Stimulated activated CD8-positive, alpha-beta memory T cell treated with anti-CD3 and anti-CD28 coated beads, Interleukin-12 subunit alpha, Interleukin-12 subunit beta, amount 100 ng/mL, for 24 hours (primary cell): ENCODE data around the gene HAP1.
"Not testable (repeated sequence)": the region's sequence is repeated elsewhere in the genome, so short reads cannot be mapped to it uniquely, and the experiment has no call there.

ENCODE experiments used
- DNase-seq: peaks from one replicate; pipeline ENCODE4 v3.0.0-alpha.2; 2020; ENCODE audit errors: extremely low read depth

The HAP1 gene

GRCh38 chr17:41724476-41725050 is 9.9 kb downstream of the HAP1 start:
- no peak for DNase-seq

- DNase-seq, result no peak
These were observed 10.5 kb downstream of the HAP1 start for GRCh38 chr17:41723801-41724475.

- no peak for DNase-seq
These were observed 12.2 kb downstream of the HAP1 start for GRCh38 chr17:41722231-41722630.

GRCh38 chr17:41718287-41718645 is 16.2 kb downstream of the HAP1 start:
- DNase-seq, result no peak

GRCh38 chr17:41717408-41718286 is 16.8 kb downstream of the HAP1 start:
- DNase-seq, result no peak

GRCh38 chr17:41711669-41712400 is 22.6 kb downstream of the HAP1 start, which contains the start of gene GAST:
GAST (plus strand) TSS chr17:41712331; CDS start chr17:41715437, 3,106 bp downstream.
- DNase-seq, result no peak

GRCh38 chr17:41710472-41711090 is 23.9 kb downstream of the HAP1 start:
- DNase-seq, result no peak

GRCh38 chr17:41707803-41708669 is 26.4 kb downstream of the HAP1 start:
- no peak for DNase-seq

- no peak for DNase-seq
These were observed 29.0 kb downstream of the HAP1 start for GRCh38 chr17:41705271-41705991.

GRCh38 chr17:41702712-41703111 is 31.7 kb downstream of the HAP1 start:
- no peak for DNase-seq

GRCh38 chr17:41700843-41701242 is 33.6 kb downstream of the HAP1 start:
- DNase-seq, result not testable (repeated sequence)

- DNase-seq, result no peak
These were observed 37.1 kb downstream of the HAP1 start for GRCh38 chr17:41697122-41697962.

GRCh38 chr17:41695954-41696757 is 38.3 kb downstream of the HAP1 start:
- no peak for DNase-seq

- DNase-seq, result no peak
These were observed 39.2 kb downstream of the HAP1 start for GRCh38 chr17:41695134-41695661.

- DNase-seq, result no peak
These were observed 41.5 kb downstream of the HAP1 start for GRCh38 chr17:41692722-41693521.

GRCh38 chr17:41691031-41691777 is 43.2 kb downstream of the HAP1 start:
- no peak for DNase-seq
